ENCODE results near the gene E2F8.

DNA sequence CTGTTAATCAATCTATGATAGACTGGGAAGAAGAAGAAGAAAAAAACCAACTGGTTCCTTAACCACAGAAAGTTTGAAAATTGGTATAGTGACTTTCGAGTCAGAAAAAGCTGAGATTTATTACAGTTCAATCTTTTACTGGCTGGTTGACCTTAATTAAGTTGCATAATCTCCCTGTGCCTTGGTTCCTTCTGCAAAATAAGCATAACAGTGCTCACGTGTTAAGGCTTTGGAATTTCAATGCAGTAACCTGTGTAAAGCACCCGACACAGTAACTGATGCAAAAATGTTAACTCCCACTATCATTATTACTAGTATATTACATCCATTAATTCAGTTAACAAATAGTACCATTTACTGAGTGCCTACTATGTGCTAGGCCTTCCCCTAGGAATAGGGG is 22.6 kb upstream of the E2F8 start:
- TF ChIP-seq POLR2AphosphoS5 (IDR thresholded peaks at IDR 0.05; ENCODE audit: low read depth, low read length) (no peak), POLR2A (IDR thresholded peaks at IDR 0.05; ENCODE audit: low read depth, low read length) (no peak), SPI1 (IDR thresholded peaks at IDR 0.05; ENCODE audit: low read depth, low read length) (no peak), TAF1 (IDR thresholded peaks at IDR 0.05; ENCODE audit: low read depth, low read length) (no peak), PAX5 (IDR thresholded peaks at IDR 0.05; ENCODE audit: insufficient read depth, low read length, severe bottlenecking) (no peak)

All from GM12891 (cell line).